DOHH2 (cell line): ENCODE results near the gene GNA14.

ENCODE experiments used
- EZH2phosphoT487 ChIP-seq: fragments of 200-600 bp; sonication (generic); IDR thresholded peaks from 2 replicates; pipeline ENCODE4 v1.6.1; 2017; ENCODE audit warnings: borderline replicate concordance, mild to moderate bottlenecking, antibody characterized with exemption, low read length, moderate library complexity, mixed read lengths
- TF ChIP-seq, protein P1 (sequence below): fragments of 200-600 bp; sonication (generic); IDR thresholded peaks from one replicate; pipeline ENCODE4 v1.5.1; 2014; ENCODE audit warnings: antibody characterized with exemption, mild to moderate bottlenecking, low read depth, low read length; ENCODE audit not compliant: poor library complexity, severe bottlenecking

DNA sequence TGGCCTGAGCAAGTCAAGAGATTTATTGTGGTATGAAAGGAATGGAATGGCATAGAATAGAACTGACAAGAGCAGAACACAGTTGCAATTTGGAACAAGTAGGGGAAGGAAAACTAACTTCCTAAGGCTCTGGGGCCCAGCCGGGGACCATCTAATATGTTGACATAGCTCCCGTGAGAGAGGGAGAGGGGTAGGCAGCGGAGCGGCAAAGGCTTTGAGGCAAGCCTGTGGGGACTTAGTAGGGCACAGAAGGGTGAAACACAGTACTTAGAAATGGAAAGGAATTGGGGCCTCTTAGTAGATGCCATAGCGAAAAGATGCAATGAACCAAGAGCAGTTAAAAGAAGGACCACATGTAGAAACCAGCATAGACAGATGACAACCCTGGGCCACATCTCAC lies 11.8 kb upstream of the GNA14 start:
- TF ChIP-seq, protein P1, sequence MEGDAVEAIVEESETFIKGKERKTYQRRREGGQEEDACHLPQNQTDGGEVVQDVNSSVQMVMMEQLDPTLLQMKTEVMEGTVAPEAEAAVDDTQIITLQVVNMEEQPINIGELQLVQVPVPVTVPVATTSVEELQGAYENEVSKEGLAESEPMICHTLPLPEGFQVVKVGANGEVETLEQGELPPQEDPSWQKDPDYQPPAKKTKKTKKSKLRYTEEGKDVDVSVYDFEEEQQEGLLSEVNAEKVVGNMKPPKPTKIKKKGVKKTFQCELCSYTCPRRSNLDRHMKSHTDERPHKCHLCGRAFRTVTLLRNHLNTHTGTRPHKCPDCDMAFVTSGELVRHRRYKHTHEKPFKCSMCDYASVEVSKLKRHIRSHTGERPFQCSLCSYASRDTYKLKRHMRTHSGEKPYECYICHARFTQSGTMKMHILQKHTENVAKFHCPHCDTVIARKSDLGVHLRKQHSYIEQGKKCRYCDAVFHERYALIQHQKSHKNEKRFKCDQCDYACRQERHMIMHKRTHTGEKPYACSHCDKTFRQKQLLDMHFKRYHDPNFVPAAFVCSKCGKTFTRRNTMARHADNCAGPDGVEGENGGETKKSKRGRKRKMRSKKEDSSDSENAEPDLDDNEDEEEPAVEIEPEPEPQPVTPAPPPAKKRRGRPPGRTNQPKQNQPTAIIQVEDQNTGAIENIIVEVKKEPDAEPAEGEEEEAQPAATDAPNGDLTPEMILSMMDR = no peak
- TF ChIP-seq EZH2phosphoT487 = no peak
